ENCODE data around the gene GLRX3. TPM values are rescaled to one million over a fixed set of nuclear protein-coding genes. Genes with fewer than 3 reads are reported as not detected.
A peak's percentile ranks its signal among the peaks of the same experiment; 100 is the strongest.
"Not testable (repeated sequence)": the region's sequence is repeated elsewhere in the genome, so short reads cannot be mapped to it uniquely, and the experiment has no call there.

Gene GLRX3
- total RNA-seq, 1 donor from 2014 or later = 61.2 TPM

DNA sequence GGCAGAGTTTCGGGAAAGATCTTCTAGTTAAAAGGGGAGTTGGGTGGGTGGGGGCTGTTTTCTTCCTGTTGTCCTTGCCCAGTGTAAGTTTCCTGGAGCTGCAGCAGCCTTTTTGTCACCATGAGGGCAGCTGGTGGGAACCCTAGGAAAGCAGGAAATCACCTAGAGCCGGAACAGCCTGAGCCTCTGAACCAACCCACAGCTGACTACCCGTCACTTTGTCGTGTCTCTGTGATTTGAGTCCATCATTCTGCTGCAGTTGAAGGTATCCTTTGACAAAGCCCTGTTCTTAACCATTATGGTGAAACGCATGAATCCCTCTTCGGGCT is 24.4 kb upstream of the GLRX3 start:
- H3K9me3 Mint-ChIP-seq (ENCODE audit: unreplicated experiment) = no peaks in the 10 kb centered on the region
- no peak for TF ChIP-seq CTCF (IDR thresholded peaks at IDR 0.05)
- H3K4me1 Mint-ChIP-seq (ENCODE audit: unreplicated experiment) = peaks cover 21% of the 10 kb centered on the region
- no peaks in the 10 kb centered on the region for H3K27me3 Mint-ChIP-seq (ENCODE audit: unreplicated experiment)
- peak overlapping the region; percentile 98 for H3K27ac Mint-ChIP-seq (ENCODE audit: unreplicated experiment)
- DNase-seq (ENCODE audit: extremely low spot score, unreplicated experiment) = no peak
- H3K36me3 Mint-ChIP-seq (ENCODE audit: unreplicated experiment) = no peaks in the 10 kb centered on the region
- H3K4me3 Mint-ChIP-seq (ENCODE audit: unreplicated experiment) = peak overlapping the region; percentile 98

GRCh38 chr10:130112821-130113220 is 23.4 kb upstream of the GLRX3 start:
- Mint-ChIP-seq H3K27me3 (ENCODE audit: unreplicated experiment) (no peaks in the 10 kb centered on the region), H3K9me3 (ENCODE audit: unreplicated experiment) (peaks cover 6% of the 10 kb centered on the region), H3K27ac (ENCODE audit: unreplicated experiment) (no peak overlapping the region), H3K4me3 (ENCODE audit: unreplicated experiment) (no peak overlapping the region), H3K4me1 (ENCODE audit: unreplicated experiment) (peaks cover 21% of the 10 kb centered on the region), H3K36me3 (ENCODE audit: unreplicated experiment) (no peaks in the 10 kb centered on the region)
- DNase-seq (ENCODE audit: extremely low spot score, unreplicated experiment) = no peak
- TF ChIP-seq CTCF (IDR thresholded peaks at IDR 0.05) = no peak

DNA sequence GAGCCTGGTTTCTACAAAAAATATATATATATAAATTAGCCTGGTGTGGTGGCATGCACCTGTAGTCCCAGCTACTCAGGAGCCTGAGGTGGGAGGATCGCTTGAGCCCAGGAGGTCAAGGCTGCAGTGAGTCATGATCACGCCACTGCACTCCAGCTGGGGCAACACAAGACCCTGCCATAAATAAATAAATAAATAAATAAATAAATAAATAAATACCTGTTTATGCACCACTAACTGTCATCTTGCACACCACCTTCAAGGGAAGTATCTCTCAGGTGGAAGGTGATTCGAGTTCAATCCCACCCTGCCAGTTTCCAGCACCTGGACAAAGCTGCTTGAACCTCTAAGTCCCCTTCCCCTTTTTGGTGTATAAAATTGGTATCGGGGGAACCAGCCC is 19.2 kb upstream of the GLRX3 start:
- not testable (repeated sequence) for H3K4me3 Mint-ChIP-seq (ENCODE audit: unreplicated experiment); H3K27ac Mint-ChIP-seq (ENCODE audit: unreplicated experiment)

DNA sequence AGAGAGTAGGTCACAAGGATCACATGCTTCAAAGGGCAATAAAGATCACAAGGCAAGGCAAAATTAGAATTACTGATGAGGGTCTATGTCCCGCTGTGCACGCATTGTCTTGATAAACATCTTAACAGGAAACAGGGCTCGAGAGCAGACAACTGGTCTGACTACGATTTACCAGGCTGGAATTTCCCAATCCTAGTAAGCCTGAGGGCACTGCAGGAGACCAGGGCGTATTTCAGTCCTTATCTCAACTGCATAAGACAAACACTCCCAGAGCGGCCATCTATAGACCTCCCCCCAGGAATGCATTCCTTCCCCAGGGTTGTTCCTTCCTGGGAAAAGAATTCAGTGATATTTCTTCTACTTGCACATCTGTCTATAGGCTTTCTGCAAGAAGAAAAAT is 18.7 kb upstream of the GLRX3 start:
- H3K4me1 Mint-ChIP-seq (ENCODE audit: unreplicated experiment); H3K36me3 Mint-ChIP-seq (ENCODE audit: unreplicated experiment); DNase-seq (ENCODE audit: extremely low spot score, unreplicated experiment); H3K9me3 Mint-ChIP-seq (ENCODE audit: unreplicated experiment); H3K27ac Mint-ChIP-seq (ENCODE audit: unreplicated experiment); H3K4me3 Mint-ChIP-seq (ENCODE audit: unreplicated experiment); H3K27me3 Mint-ChIP-seq (ENCODE audit: unreplicated experiment): not testable (repeated sequence)

More for the DNA sequence above, 19.2 kb upstream of the GLRX3 start:
- H3K36me3 Mint-ChIP-seq (ENCODE audit: unreplicated experiment); H3K4me1 Mint-ChIP-seq (ENCODE audit: unreplicated experiment); DNase-seq (ENCODE audit: extremely low spot score, unreplicated experiment); H3K9me3 Mint-ChIP-seq (ENCODE audit: unreplicated experiment); H3K27me3 Mint-ChIP-seq (ENCODE audit: unreplicated experiment): not testable (repeated sequence)

GRCh38 chr10:130121486-130122079 is 14.6 kb upstream of the GLRX3 start:
- H3K9me3 Mint-ChIP-seq (ENCODE audit: unreplicated experiment) = peaks cover 9% of the 10 kb centered on the region
- H3K27me3 Mint-ChIP-seq (ENCODE audit: unreplicated experiment) = no peaks in the 10 kb centered on the region
- no peak overlapping the region for H3K4me3 Mint-ChIP-seq (ENCODE audit: unreplicated experiment)
- no peaks in the 10 kb centered on the region for H3K4me1 Mint-ChIP-seq (ENCODE audit: unreplicated experiment)
- H3K27ac Mint-ChIP-seq (ENCODE audit: unreplicated experiment) = no peak overlapping the region
- H3K36me3 Mint-ChIP-seq (ENCODE audit: unreplicated experiment) = no peaks in the 10 kb centered on the region
- TF ChIP-seq CTCF (IDR thresholded peaks at IDR 0.05) = no peak
- no peak for DNase-seq (ENCODE audit: extremely low spot score, unreplicated experiment)

DNA sequence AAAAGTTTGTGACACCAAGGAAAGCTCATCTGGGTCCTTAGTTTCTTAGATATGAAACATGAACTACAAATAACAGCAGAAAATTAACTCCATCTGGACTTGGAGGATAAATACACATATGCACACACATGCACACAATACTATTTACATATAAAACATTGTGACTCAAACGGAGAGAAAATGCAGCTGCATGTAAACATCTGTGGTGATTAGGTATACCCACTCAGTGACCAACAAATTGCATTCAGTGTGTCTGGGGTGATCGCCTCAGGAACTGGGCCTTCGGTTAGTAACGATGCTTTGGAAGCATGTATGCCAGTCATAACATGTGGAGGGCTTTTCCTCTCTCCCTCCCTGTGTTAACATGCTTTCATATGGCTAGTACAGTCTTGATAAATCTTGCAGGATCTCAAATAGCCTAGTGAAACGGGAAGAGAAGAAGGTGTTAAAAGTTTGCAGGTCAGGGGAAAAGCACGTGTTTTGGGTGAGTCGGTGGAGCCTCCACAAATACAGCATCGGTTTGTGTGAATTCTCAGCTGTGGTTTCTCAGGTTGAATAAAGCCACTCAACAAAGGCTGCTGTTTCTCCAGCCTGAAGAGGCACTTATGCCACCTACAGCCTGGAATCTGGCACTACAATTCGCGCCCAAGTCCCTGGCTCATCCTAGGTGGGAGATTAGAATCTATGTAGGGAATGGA is 8.7 kb upstream of the GLRX3 start:
- H3K4me3 Mint-ChIP-seq (ENCODE audit: unreplicated experiment) = no peak overlapping the region
- H3K27ac Mint-ChIP-seq (ENCODE audit: unreplicated experiment) = no peak overlapping the region
- no peak for DNase-seq (ENCODE audit: extremely low spot score, unreplicated experiment)
- no peaks in the 10 kb centered on the region for H3K36me3 Mint-ChIP-seq (ENCODE audit: unreplicated experiment)
- TF ChIP-seq CTCF (IDR thresholded peaks at IDR 0.05) = peak; percentile 88
- H3K4me1 Mint-ChIP-seq (ENCODE audit: unreplicated experiment) = peaks cover 9% of the 10 kb centered on the region
- no peaks in the 10 kb centered on the region for H3K9me3 Mint-ChIP-seq (ENCODE audit: unreplicated experiment)
- H3K27me3 Mint-ChIP-seq (ENCODE audit: unreplicated experiment) = peaks cover 2% of the 10 kb centered on the region

Measured in osteocyte (in vitro differentiated cells).